Measurements from ENCODE around the gene MYO9B. TPM values are rescaled to one million over a fixed set of nuclear protein-coding genes. Genes with fewer than 3 reads are reported as not detected.
A peak's percentile ranks its signal among the peaks of the same experiment; 100 is the strongest.

Gene MYO9B
- total and polyA plus RNA-seq, 9 of the 15 experiments (the other 6 are each of a cell fraction or from before 2014, with no cell fraction given), result 2.4 to 77.6 (median 23.0) TPM

GRCh38 chr19:17235300-17235970 is 159.9 kb downstream of the MYO9B start (continued):
- TF ChIP-seq JUND (IDR thresholded peaks at IDR 0.05; ENCODE audit: borderline replicate concordance, low read depth, low read length) (no peak), JUND (tag; IDR thresholded peaks at IDR 0.05; ENCODE audit: borderline replicate concordance, low read depth, low read length) (no peak; the same call in 2 of the 3 replicates), NR1H2 (CRISPR knock-in tag; IDR thresholded peaks at IDR 0.05) (no peak), TEAD1 (CRISPR knock-in tag; IDR thresholded peaks at IDR 0.05) (peak in 1 of 2 experiments; percentile 47; a peak in 1 of 4 replicates), ZNF217 (CRISPR knock-in tag; IDR thresholded peaks at IDR 0.05) (no peak), FUS (optimal IDR thresholded peaks at IDR 0.05; ENCODE audit: low read depth, low read length) (no peak), ZNF408 (CRISPR knock-in tag; IDR thresholded peaks at IDR 0.05; ENCODE audit: low read depth) (no peak), HIVEP1 (CRISPR knock-in tag; IDR thresholded peaks at IDR 0.05) (no peak), HINFP (tag; conservative IDR thresholded peaks at IDR 0.05; ENCODE audit: low read depth) (no peak), CREB1 (IDR thresholded peaks at IDR 0.05) (no peak; the same call in 1 of the 2 replicates), CREB1 (CRISPR knock-in tag; IDR thresholded peaks at IDR 0.05) (no peak), CSDE1 (IDR thresholded peaks at IDR 0.05) (no peak), FOXM1 (IDR thresholded peaks at IDR 0.05; ENCODE audit: low read depth) (no peak), FOXM1 (CRISPR knock-in tag; IDR thresholded peaks at IDR 0.05; ENCODE audit: low read depth) (peak; percentile 55; the same call in 1 of the 2 replicates), ZBTB34 (CRISPR knock-in tag; IDR thresholded peaks at IDR 0.05) (no peak), RFX1 (IDR thresholded peaks at IDR 0.05) (no peak), MYC (IDR thresholded peaks at IDR 0.05; ENCODE audit: low read depth, low read length) (peak; percentile 96), MYC (CRISPR knock-in tag; IDR thresholded peaks at IDR 0.05; ENCODE audit: borderline replicate concordance, low read depth) (peak; percentile 80; the same call in 1 of the 2 replicates), SP2 (IDR thresholded peaks at IDR 0.05; ENCODE audit: extremely low read depth, low read depth, low read length, poor library complexity, severe bottlenecking) (no peak), ZNF586 (CRISPR knock-in tag; conservative IDR thresholded peaks at IDR 0.05) (no peak), ZNF143 (CRISPR knock-in tag; IDR thresholded peaks at IDR 0.05) (no peak), SOX6 (IDR thresholded peaks at IDR 0.05) (peak; percentile 45; the same call in 1 of the 2 replicates), ILK (tag; IDR thresholded peaks at IDR 0.05; ENCODE audit: borderline replicate concordance, low read depth) (no peak)
- TF ChIP-seq, protein P1, sequence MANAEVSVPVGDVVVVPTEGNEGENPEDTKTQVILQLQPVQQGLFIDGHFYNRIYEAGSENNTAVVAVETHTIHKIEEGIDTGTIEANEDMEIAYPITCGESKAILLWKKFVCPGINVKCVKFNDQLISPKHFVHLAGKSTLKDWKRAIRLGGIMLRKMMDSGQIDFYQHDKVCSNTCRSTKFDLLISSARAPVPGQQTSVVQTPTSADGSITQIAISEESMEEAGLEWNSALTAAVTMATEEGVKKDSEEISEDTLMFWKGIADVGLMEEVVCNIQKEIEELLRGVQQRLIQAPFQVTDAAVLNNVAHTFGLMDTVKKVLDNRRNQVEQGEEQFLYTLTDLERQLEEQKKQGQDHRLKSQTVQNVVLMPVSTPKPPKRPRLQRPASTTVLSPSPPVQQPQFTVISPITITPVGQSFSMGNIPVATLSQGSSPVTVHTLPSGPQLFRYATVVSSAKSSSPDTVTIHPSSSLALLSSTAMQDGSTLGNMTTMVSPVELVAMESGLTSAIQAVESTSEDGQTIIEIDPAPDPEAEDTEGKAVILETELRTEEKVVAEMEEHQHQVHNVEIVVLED (CRISPR knock-in tag; IDR thresholded peaks at IDR 0.05), result peak; percentile 74
